CD4-positive, alpha-beta T cell treated with Interleukin-15 for 1 hour (primary cell): ENCODE measurements around the gene CNDP1.
"Not testable (repeated sequence)": the region's sequence is repeated elsewhere in the genome, so short reads cannot be mapped to it uniquely, and the experiment has no call there.

Experiments
- DNase-seq: peaks from one replicate; pipeline ENCODE4 v3.0.0-alpha.2; 2020

CNDP1 gene, protein sequence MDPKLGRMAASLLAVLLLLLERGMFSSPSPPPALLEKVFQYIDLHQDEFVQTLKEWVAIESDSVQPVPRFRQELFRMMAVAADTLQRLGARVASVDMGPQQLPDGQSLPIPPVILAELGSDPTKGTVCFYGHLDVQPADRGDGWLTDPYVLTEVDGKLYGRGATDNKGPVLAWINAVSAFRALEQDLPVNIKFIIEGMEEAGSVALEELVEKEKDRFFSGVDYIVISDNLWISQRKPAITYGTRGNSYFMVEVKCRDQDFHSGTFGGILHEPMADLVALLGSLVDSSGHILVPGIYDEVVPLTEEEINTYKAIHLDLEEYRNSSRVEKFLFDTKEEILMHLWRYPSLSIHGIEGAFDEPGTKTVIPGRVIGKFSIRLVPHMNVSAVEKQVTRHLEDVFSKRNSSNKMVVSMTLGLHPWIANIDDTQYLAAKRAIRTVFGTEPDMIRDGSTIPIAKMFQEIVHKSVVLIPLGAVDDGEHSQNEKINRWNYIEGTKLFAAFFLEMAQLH

DNA sequence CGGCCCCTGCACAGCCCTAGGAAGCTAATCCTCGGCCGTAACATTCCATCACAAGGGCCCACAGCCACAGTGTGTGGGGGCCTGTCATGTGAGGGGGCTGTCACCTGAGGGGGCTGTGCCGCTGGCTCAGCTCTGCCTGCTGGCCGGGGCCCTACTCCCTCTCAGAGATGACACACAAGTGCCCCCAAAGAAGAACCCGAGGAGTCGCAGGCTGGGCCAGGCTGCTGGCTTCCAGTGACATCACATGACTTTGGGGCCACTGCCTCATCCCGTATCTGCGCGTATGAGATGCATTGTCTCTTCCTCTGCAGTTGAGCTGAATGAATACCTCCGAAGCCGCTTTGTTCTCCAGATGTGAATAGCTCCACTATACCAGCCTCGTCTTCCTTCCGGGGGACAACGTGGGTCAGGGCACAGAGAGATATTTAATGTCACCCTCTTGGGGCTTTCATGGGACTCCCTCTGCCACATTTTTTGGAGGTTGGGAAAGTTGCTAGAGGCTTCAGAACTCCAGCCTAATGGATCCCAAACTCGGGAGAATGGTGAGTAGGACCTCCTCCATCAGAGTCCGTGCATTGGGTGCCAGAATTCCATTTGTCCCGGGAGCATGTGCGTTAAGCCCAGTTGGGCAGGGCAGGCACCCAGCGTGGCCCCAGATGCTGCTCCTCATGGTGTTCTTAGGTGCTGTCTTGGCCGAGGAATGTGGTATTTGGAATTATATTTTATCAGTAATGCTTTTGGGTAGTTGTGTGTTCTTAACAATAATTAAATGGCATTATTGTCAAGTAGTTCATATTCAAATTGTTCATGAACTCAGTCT lies at the start of gene CNDP1:
Gene CNDP1, plus strand, starts transcription at position 351 of the 820 bp plus-strand sequence. Its CDS starts 168 bp downstream, at position 519.
- DNase-seq = no peak

DNA sequence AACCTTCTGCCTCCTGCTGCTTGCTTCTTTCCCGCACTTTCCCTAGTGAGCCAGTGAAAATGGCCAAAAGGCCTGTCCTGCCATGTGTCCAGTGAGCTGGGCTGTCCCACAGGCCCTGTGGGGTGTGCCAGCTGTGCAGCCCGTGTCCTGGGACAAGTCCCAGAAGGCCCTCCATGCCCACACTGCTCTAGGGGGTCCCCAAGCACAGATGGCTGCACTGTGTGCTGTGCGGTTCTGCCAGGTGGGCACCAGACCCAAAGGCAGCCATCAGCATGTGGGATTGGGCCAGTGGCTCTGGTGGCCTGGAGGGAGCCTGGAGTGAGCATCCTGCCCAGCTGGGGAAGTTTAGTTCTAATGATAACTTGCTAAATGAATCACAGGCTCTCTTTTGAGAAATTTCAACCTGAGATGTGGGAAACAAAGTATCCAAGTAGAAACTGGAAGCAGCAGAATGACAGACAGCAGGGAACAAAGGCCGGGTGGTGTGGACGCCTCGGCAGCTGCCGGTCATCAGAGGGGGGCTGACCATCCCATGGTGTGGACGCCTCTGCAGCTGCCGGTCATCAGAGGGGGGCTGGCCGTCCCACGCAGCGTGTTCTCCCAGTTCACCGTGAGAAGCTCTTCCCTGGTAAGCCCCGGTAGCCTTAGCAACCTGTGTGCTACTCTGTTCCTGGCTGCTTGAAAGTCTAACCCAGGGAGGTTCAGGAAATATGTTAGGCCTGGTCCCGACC lies 48.0 kb upstream of the CNDP1 start:
- DNase-seq = no peak

DNA sequence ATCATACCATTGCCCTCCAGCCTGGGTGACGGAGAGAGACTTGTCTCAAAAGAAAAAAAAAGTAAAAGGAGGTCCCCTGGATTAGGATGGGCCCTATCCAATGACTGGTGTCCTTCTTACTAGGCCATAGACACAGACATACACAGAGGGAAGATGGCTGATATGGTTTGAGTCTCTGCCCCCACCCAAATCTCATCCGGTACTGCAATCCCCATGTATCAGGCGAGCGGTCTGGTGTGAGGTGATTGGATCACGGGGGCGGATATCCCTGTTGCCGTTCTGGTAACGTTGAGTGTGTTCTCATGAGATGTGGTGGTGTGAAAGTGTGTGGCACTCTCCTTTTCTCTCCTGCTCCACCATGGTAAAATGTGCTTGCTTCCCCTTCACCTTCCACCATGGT lies 45.9 kb upstream of the CNDP1 start:
- no peak for DNase-seq

DNA sequence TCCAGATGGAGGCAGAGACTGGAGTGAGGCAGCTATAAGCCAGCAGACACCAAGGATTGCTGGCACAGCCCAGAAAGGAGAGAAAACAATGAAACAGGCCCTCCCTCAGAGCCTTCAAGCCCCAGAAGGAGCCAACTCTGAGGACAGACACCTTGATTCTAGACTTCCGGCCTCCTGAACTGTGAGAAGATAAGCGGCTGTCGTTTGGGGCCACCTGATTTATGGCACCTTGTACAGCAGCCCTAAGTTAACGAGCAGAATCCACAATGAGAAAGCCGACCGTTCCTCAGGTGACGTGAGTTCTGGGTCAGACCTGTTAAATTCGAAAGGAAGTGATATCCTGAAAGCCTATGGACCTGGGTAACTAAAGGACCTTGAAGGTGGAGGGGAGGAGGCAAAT lies 45.4 kb upstream of the CNDP1 start:
- no peak for DNase-seq

DNA sequence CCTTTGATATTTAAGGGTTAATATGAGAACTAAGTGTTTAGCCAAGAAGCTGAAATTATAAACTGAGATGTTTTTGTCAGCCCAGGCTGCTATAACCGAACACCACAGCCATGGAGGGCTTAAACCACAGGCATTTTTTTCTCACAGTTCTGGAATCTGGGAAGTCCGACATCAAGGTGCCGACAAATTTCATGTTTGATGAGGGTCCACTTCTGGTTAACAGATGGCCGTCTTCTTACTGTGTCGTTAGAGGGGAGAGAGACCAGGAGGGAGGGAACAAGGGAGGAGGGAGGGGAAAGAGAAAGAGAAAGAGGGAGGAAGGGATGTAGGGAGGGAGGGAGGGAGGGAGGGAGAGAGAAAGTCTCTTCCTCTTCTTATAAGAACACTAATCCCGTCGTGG lies 44.6 kb upstream of the CNDP1 start:
- no peak for DNase-seq

DNA sequence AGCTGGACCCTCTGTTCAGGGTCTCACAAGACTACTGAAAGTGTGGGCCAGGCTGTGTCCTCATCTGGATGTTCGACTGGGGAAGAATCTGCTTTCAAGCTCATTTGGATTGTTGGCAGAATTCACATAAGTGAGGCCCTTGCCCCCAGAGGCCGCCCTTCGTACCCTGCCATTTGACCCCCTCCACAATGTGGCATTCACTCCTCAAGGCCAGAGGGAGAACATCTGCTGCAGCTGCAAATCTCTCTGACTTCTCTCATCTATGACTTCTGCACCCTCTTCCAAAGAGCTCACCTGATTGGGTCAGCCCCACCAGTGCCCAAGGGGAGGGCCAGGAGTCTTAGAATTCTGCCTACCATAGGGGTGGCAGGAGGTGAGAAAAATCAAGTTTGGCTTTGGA lies 42.0 kb upstream of the CNDP1 start:
- DNase-seq = no peak

DNA sequence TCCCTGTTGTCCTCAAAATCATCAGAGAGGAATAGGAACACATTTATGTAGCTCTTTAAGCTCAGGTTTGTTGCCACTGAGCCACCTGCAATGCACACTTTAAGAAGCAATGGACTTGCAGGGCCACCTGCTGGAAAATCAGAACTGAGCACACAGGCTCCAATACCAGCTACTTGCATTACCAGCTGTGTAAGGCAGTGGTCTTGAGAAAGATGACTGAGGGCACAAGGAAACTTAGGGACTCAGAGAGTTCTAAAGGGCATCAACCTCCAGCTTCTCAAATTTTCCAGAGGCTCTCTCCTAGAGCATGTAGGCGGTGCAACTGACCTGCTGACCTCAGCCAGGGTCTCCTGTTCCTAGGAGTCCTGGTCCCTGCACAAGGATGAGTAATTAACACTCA lies 40.6 kb upstream of the CNDP1 start:
- DNase-seq = peak; percentile 77

DNA sequence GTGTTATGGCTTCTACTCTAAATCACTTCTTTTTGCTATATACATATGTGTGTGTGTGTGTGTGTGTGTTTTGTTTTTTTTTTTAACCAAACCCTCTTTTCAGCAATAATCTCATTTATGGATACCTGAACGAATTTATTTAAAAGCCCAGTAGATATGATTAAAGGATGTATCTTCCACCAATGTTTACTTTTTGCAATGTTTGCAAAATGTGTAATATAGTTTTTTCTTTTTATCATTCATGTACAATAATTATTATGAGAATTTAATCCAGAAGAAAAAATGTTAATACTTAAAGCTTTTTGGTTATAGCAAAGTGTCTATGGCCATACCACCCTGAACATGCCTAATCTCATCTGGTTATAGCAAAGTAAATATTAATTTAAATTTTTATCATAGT lies 39.8 kb upstream of the CNDP1 start:
- no peak for DNase-seq

DNA sequence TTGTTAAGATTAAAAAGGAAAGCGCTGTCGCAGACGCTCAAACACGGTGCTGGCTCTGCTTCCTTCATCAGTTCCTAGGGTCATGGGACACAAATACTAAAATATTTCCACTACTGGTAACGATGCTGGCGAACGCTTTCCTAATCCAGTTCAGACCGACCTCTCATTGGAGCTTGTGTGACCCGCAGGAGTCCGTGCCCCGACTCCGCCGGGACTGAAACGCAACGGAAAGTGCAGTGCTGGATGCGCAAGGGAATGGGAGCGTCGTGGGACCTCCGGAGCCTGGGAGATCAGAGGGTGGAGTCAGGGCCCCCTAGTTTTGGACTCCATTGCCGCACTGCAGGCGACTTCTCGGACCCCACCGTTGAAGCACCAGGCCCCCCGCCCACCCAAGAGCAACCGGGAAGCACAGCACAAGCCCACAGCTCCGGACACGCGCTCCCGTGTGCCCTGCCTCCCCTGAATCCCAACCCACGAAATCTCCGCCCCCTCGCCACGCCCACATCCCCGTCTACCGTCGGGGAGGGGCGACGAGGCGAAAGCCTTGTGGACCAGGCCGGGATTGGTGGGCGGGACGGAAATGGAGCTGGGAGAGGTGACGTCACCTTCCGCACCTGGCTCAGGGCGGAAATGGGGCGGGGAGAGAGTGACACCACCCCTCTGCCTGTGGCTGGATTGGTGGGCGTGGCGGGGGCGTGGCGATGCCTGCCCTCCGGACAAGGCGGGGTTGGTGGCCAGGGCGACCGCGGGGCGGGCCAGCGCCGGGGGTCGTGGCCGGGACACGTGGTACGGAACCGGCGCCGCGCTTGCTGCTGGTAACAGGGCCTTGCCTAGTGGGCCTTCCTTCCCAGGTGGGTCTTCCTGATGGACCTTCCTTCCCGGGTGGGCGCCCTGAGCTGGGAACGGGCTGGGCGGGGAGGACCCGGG lies 38.5 kb upstream of the CNDP1 start, which contains the start of gene CNDP2:
Gene CNDP2, plus strand, starts transcription at position 783 of the 927 bp plus-strand sequence. CDS start 3,611 bp downstream, outside the sequence.
- DNase-seq = peak; percentile 98

DNA sequence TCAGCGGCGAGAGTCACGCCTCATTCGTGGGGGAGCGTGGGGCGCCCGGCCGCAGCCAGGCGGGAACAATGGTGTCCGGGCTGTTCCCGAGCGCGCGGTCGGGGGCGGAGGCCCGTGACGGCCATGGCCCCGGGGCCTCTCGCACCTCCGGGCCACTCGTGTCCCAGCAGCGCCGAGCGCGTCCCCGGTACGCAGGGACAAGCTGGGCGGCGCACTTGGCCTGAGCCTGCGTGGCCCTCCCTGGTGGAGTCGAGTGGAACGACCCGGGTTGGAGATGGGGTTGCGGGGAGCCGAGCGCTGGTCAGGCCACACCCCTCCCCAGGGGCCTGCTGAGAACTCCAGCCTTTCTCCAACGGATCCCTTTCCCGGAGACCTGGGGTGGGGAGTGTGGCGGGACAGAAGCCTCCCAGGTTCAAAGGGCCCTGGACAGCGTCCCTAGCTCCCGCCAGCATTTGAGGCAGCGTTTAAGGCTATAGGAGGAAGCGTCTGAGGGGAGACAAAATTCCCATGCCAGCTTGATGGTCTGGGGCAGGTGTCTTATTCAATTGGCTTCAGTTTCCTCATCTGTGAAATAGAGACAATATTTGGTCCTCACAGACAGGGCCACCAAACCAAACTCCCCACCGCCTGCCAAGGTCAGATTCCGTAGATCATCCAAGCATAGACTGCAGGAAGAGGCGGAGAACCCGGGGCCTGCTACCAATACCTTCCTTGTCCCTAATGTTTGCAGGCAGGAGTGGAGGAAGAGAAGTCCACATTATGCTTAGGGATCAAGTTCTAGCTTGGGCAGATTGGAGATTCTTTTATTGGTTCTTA lies 37.6 kb upstream of the CNDP1 start:
- DNase-seq = peak; percentile 49

DNA sequence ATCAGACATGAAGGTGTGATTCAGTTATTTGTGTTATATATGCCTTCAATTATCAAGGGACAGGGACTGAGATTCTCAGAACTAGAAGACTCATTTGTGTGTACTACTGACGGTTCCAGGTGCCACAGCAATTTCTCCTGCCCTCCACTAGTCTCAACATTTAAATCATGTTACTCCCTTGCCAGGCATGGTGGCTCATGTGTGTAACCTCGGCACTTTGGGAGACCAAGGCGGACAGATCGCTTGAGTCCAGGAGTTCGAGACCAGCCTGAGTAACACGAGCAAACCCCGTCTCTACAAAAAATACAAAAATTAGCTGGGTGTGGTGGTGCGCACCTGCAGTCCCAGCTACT lies 37.0 kb upstream of the CNDP1 start:
- no peak for DNase-seq

DNA sequence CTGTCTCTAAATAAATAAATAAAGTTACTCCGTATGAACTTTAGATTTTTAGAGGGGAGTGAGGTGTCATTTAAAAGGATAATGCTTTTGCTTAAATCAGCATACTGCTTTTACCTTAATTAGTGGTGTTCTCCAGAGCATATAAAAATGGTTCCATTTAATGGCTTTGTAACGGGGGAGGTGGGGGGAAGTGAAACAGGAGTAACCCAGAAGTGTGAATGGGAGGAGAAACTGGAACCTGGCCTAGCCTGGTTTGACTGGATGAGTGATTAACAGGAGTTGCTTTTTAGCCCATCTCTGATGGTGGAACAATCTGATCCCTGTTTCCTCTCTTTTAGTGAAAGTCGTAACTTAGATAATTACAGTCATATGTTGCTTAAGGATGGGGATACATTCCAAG lies 36.5 kb upstream of the CNDP1 start:
- DNase-seq = no peak

DNA sequence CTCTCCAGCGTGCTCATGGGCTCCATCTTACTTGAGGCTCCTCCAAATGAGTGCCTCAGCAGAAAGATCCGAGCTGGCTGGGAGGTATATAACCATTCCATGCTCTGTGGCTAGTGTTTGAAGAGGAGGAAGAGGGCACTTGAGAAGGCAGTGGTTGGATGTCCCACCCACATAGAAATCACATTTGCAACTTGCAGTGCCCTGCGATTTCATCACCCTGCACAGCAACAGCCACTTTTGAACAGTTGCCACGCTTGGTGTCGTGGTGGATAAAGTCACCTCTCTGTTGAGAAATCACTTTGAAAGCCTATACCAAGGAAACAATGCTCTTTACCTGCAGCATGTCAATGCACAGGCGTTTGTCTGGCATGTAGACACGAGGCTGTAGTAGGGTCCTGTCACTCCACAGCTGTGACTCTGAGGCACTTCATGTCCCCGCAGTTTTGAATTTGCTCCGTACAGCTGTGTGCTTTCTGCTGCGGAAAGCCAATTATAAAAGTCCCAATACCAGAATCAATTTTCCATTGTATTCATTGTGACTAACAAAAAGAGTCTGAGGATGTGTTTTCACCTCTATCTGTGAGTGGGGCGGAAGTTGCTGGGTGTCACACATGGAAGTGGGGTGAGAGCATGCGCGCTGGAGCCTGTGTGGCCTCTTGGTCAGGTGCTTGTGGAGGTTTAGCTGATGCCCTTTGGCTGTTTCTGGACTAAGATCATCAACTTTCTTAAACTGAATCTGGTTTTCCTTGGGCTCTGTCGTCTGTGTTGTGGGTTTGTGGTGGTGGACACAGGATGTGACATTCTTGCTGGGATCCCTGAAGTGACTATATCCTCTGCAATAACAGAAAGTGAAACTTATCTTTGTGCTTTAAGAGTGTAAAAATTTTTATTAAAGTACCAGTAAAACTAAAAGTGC lies 35.3 kb upstream of the CNDP1 start:
- DNase-seq = peak; percentile 78

DNA sequence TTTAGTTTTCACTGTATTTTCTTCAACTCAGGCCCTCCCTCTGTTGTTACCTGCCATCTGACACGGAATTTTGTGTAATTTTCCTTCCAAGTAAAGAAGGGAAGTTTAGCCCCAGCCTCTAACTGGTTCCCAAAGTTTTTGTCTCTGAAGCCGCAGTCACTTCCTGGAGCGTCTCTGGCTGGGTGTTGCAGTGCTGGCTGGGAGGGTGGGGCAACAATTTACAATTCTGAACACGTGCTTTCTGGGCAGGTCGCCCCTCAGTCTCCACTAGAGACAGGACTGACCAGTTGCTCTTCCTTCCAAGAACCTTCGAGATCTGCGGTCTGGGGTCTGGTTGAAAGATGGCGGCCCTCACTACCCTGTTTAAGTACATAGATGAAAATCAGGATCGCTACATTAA lies 34.7 kb upstream of the CNDP1 start:
- peak; percentile 63 for DNase-seq

DNA sequence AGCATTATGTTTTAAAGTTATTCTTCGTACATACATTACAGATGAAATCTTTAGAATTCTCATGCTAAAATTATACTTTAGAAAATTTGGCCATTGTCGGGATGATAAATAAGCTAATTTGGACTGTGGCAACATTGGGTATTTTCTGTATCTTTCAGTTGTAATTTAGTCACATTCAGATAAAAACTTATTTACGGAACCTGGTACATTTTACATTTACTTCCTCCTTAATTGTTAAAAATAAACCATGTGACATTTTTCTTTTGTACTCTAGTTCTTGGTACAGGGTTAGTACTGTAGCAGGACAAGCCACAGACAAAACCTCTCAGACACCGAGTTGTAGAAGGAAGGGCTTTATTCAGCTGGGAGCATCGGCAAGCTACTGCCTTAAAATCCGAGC lies 33.9 kb upstream of the CNDP1 start:
- no peak for DNase-seq

DNA sequence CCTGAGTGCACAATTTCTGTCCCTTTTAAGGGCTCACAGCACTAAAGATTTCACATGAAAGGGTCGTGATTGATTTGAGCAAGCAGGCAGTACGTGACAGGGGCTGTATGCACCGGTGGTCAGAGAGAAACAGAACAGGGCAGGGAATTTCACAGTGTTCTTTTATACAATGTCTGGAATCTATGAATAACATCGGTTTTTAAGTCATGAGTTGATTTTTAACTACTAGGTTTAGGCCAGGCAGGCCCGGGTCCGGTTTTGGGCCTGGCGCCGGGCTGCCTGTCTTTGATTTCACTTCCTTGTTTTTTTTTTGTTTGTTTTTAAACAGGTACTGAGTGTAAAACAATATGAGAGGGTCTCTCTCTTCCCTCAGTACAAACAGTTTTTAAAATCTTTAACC lies 33.5 kb upstream of the CNDP1 start:
- not testable (repeated sequence) for DNase-seq

DNA sequence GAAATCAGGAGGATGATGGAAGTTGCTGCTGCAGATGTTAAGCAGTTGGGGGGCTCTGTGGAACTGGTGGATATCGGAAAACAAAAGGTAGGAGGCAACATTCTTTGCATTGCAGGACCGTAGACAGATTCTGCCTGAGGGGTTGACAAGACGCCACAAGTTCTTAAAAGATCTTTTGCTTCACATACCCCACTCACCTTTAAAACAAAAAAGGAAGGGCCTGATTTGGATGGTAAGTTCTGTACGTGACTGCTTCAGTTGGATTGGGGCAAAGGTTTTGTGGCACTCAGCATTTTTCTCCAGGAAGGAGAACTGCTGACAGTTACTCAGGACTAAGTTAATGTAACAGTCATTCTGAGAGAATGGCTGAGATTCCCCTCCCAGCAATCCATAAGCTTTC lies 32.9 kb upstream of the CNDP1 start:
- DNase-seq = no peak

DNA sequence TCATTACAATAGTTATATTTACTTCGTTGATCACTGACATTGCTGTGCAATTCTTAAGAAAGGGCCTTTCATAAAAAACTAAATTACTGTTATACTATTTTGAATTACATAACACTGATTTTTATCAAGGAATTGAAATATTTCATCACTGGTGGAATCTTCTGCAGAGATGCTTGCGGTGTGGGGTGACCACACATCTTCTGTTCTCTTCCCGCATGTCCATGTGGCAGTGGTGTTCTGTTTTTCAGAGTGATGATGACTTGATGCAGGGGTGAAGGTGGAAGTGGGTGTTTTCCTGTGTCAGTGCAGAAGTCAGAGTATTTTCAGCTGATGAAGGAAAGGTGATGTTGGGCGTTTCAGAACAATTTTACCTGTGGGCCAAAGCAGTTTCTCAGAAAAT lies 31.2 kb upstream of the CNDP1 start:
- DNase-seq = no peak

DNA sequence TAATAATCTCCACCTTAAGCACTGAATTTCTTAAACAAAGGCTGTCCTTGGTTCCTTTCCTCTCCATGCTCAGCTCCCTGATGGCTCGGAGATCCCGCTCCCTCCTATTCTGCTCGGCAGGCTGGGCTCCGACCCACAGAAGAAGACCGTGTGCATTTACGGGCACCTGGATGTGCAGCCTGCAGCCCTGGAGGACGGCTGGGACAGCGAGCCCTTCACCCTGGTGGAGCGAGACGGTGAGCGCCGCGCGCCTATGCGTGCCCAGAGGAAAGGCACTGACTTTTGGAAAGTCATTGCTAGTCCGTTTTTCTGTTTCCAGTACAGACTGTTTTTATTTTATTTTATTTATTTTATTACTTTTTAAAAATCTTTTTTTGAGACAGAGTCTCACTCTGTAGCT lies 28.5 kb upstream of the CNDP1 start:
- no peak for DNase-seq

DNA sequence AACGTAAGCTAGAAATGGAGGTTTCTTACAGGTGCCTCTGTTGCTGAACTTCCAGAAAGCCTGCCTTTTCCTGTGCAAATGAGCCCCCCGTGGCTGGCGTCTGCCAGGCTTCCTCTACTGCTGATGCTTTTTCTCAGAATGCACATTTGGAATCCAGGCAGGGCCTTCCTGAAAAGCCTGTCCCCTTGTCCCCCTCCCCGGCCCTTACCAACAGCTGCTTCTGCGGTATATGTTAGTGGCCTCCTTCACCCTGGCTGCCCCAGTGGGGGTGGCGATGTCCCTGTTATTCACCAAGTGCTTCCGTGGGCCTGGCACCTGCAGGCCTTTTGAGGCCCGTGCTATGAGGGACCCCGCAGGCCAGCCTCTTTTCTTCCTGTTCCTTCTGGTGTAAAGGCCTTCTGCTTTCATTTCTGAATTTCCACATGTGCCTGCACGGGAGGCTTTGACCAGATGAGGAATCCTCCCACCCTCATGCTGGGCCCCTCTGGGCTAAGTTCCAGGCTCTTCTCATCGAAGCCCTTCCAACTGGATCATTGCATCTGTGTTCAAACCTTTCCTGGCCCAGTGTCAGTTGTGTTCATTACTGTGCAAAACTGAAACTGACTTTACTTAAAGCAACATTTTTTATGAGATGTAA lies 27.7 kb upstream of the CNDP1 start:
- no peak for DNase-seq
